Smooth muscle cell (in vitro differentiated cells): ENCODE results near the gene COX7A2. TPM values are rescaled to one million over a fixed set of nuclear protein-coding genes. Genes with fewer than 3 reads are reported as not detected.

Experiments used
- DNase-seq: peaks from one replicate; lab custom pipeline; 2025; ENCODE audit not compliant: unreplicated experiment; lab: John Stamatoyannopoulos, UW
- H2AFZ ChIP-seq: fragments of 200-600 bp; sonication (generic); 2 replicates; pipeline ENCODE4 v1.6.0; 2016; ENCODE audit warnings: antibody characterized with exemption, low read depth, mild to moderate bottlenecking
- H3F3A ChIP-seq: fragments of 200-600 bp; sonication (generic); 2 replicates; pipeline ENCODE4 v1.6.0; 2017; ENCODE audit warnings: antibody characterized with exemption, low read depth
- H3K27ac ChIP-seq: fragments of 200-600 bp; sonication (generic); 2 replicates; pipeline ENCODE4 v1.5.1; 2016; ENCODE audit warnings: low read depth, mild to moderate bottlenecking
- H3K27me3 ChIP-seq: fragments of 200-600 bp; sonication (generic); 2 replicates; pipeline ENCODE4 v1.6.1; 2016; ENCODE audit warnings: low read depth, mild to moderate bottlenecking
- H3K36me3 ChIP-seq: fragments of 200-600 bp; sonication (generic); 2 replicates; pipeline ENCODE4 v1.5.1; 2016; ENCODE audit warnings: low read depth
- H3K4me1 ChIP-seq: fragments of 200-600 bp; sonication (generic); 2 replicates; pipeline ENCODE4 v1.5.1; 2016; ENCODE audit warnings: low read depth
- H3K4me2 ChIP-seq: fragments of 200-600 bp; sonication (generic); 2 replicates; pipeline ENCODE4 v1.6.0; 2016; ENCODE audit warnings: mild to moderate bottlenecking
- H3K4me3 ChIP-seq: fragments of 200-600 bp; sonication (generic); 2 replicates; pipeline ENCODE4 v1.5.1; 2016; ENCODE audit warnings: mild to moderate bottlenecking
- H3K79me2 ChIP-seq: fragments of 200-600 bp; sonication (generic); 2 replicates; pipeline ENCODE4 v1.6.0; 2016; ENCODE audit warnings: low read depth, mild to moderate bottlenecking
- H3K9ac ChIP-seq: fragments of 200-600 bp; sonication (generic); 2 replicates; pipeline ENCODE4 v1.6.0; 2016; ENCODE audit warnings: low read depth
- H3K9me3 ChIP-seq: fragments of 200-600 bp; sonication (generic); replicated peaks from 2 replicates; pipeline ENCODE4 v1.5.1; 2016; ENCODE audit warnings: low read depth
- H4K20me1 ChIP-seq: fragments of 200-600 bp; sonication (generic); 2 replicates; pipeline ENCODE4 v1.6.0; 2016; ENCODE audit warnings: low read depth
- CTCF ChIP-seq: fragments of 200-600 bp; sonication (generic); IDR thresholded peaks from 2 replicates; pipeline ENCODE4 v1.5.1; 2017; ENCODE audit warnings: borderline replicate concordance, mild to moderate bottlenecking, antibody characterized with exemption; ENCODE audit not compliant: insufficient read depth, poor library complexity, severe bottlenecking
- WGBS: methylation state at CpG from one replicate; pipeline ENCODE4 v1.1.7; 2016; ENCODE audit warnings: low lambda C conversion rate; 5-methylcytosine and 5-hydroxymethylcytosine counted together
- polyA plus RNA-seq: library from polyadenylated mRNA; unstranded; fragments of >200 nt; fragmentation: Nextera tagmentation; extraction: Ambion mirVana; gene quantifications from 2 replicates; pipeline ENCODE4 v1.2.1, GENCODE V29; 2016
- total RNA-seq: library from RNA; depleted of rRNA; stranded (reverse); fragments of >200 nt; gene quantifications from 2 replicates; pipeline ENCODE4 v1.2.3, GENCODE V29; 2014

Gene COX7A2
- total and polyA plus RNA-seq, 2 experiments from 2014 or later, result 802 to 1,287 TPM

GRCh38 chr6:75268121-75268987 is 24.8 kb upstream of the COX7A2 start:
- no peak overlapping the region for H2AFZ ChIP-seq
- H3K79me2 ChIP-seq, result peaks cover 97% of the 10 kb centered on the region
- peaks cover 4% of the 10 kb centered on the region for H3K36me3 ChIP-seq
- peaks cover 40% of the 10 kb centered on the region for H4K20me1 ChIP-seq
- no peaks in the 10 kb centered on the region for H3K9me3 ChIP-seq
- DNase-seq, result no peak
- H3K27ac ChIP-seq, result peak overlapping the region; percentile 60
- peak overlapping the region; percentile 50 for H3K4me2 ChIP-seq
- H3K4me3 ChIP-seq, result no peak overlapping the region
- peaks cover 15% of the 10 kb centered on the region for H3F3A ChIP-seq
- TF ChIP-seq CTCF, result no peak
- no peaks in the 10 kb centered on the region for H3K27me3 ChIP-seq
- peaks cover 35% of the 10 kb centered on the region for H3K4me1 ChIP-seq
- 66% methylated on average over 5 of the region's 5 CpGs for WGBS
- no peak overlapping the region for H3K9ac ChIP-seq

- no peak overlapping the region for H3K4me3 ChIP-seq
- peaks cover 49% of the 10 kb centered on the region for H4K20me1 ChIP-seq
- no peak overlapping the region for H2AFZ ChIP-seq
- no peaks in the 10 kb centered on the region for H3K27me3 ChIP-seq
- H3K79me2 ChIP-seq, result peaks cover 99% of the 10 kb centered on the region
- H3K36me3 ChIP-seq, result peaks cover 4% of the 10 kb centered on the region
- DNase-seq, result no peak
- peaks cover 15% of the 10 kb centered on the region for H3F3A ChIP-seq
- H3K9me3 ChIP-seq, result no peaks in the 10 kb centered on the region
- TF ChIP-seq CTCF, result no peak
- H3K4me2 ChIP-seq, result peak overlapping the region; percentile 50
- peaks cover 29% of the 10 kb centered on the region for H3K4me1 ChIP-seq
- H3K27ac ChIP-seq, result peak overlapping the region; percentile 60
- WGBS, result 35% methylated on average over 4 of the region's 4 CpGs
- H3K9ac ChIP-seq, result peak overlapping the region; percentile 42
Measured at GRCh38 chr6:75267461-75267860, 23.9 kb upstream of the COX7A2 start.

GRCh38 chr6:75266716-75267291 is 23.2 kb upstream of the COX7A2 start:
- Histone ChIP-seq H3K9ac (peak overlapping the region; percentile 42), H3F3A (peaks cover 11% of the 10 kb centered on the region), H3K79me2 (peaks cover 98% of the 10 kb centered on the region), H4K20me1 (peaks cover 56% of the 10 kb centered on the region), H3K9me3 (no peaks in the 10 kb centered on the region), H3K27ac (peak overlapping the region; percentile 60), H2AFZ (no peak overlapping the region), H3K4me2 (peak overlapping the region; percentile 50), H3K36me3 (peaks cover 5% of the 10 kb centered on the region), H3K4me1 (peaks cover 26% of the 10 kb centered on the region), H3K4me3 (no peak overlapping the region), H3K27me3 (no peaks in the 10 kb centered on the region)
- 66% methylated on average over 2 of the region's 2 CpGs for WGBS
- no peak for DNase-seq
- TF ChIP-seq CTCF, result peak; percentile 88
